ENCODE data around the gene DNM1.

- TF ChIP-seq CTCF (IDR thresholded peaks at IDR 0.05) (no peak), POLR2A (IDR thresholded peaks at IDR 0.05) (no peak)
These were observed 22.7 kb upstream of the DNM1 start for GRCh38 chr9:128180447-128180846.
